ENCODE data around the gene TRPV5. TPM values are rescaled to one million over a fixed set of nuclear protein-coding genes. Genes with fewer than 3 reads are reported as not detected.

Gene TRPV5
- total RNA-seq, 1 experiment from 2014 or later: not detected

Other genes with a start within 250 kb of the TRPV5 start
- not detected in 2 replicates for gene PRSS1, start 184.3 kb downstream of the TRPV5 start, total RNA-seq (2014; rRNA removed; shearing (Covaris generic))
- not detected in 2 replicates for gene PRSS2, start 162.8 kb downstream of the TRPV5 start, total RNA-seq (2014; rRNA removed; shearing (Covaris generic))
- gene EPHB6, start 78.7 kb downstream of the TRPV5 start, total RNA-seq (2014; rRNA removed; shearing (Covaris generic)): not detected in 2 replicates
- gene TRPV6, start 48.0 kb downstream of the TRPV5 start, total RNA-seq (2014; rRNA removed; shearing (Covaris generic)): not detected in 2 replicates
- gene LLCFC1, start 5.7 kb upstream of the TRPV5 start, total RNA-seq (2014; rRNA removed; shearing (Covaris generic)): not detected in 2 replicates
- not detected in 2 replicates for gene KEL, start 28.6 kb upstream of the TRPV5 start, total RNA-seq (2014; rRNA removed; shearing (Covaris generic))
- not detected in 2 replicates for gene OR9A2, start 93.4 kb upstream of the TRPV5 start, total RNA-seq (2014; rRNA removed; shearing (Covaris generic))
- not detected in 2 replicates for gene OR6V1, start 118.6 kb upstream of the TRPV5 start, total RNA-seq (2014; rRNA removed; shearing (Covaris generic))
- not detected in 2 replicates for gene PIP, start 198.3 kb upstream of the TRPV5 start, total RNA-seq (2014; rRNA removed; shearing (Covaris generic))
- gene TAS2R39, start 249.7 kb upstream of the TRPV5 start, total RNA-seq (2014; rRNA removed; shearing (Covaris generic)): not detected in 2 replicates

Data from RPMI7951 (cell line).